Occipital lobe (tissue), 2 donors: Measurements from ENCODE around the gene RANBP3. TPM values are rescaled to one million over a fixed set of nuclear protein-coding genes. Genes with fewer than 3 reads are reported as not detected.
A peak's percentile ranks its signal among the peaks of the same experiment; 100 is the strongest.
"Not testable (repeated sequence)": the region's sequence is repeated elsewhere in the genome, so short reads cannot be mapped to it uniquely, and the experiment has no call there.

Experiments
- DNase-seq: peaks from one replicate; lab custom pipeline; 2025; lab: John Stamatoyannopoulos, UW
- total RNA-seq: library from RNA; depleted of rRNA; stranded (reverse); fragments of >200 nt; gene quantifications from one replicate; pipeline ENCODE4 v1.2.3, GENCODE V29; 2014

The RANBP3 gene, protein sequence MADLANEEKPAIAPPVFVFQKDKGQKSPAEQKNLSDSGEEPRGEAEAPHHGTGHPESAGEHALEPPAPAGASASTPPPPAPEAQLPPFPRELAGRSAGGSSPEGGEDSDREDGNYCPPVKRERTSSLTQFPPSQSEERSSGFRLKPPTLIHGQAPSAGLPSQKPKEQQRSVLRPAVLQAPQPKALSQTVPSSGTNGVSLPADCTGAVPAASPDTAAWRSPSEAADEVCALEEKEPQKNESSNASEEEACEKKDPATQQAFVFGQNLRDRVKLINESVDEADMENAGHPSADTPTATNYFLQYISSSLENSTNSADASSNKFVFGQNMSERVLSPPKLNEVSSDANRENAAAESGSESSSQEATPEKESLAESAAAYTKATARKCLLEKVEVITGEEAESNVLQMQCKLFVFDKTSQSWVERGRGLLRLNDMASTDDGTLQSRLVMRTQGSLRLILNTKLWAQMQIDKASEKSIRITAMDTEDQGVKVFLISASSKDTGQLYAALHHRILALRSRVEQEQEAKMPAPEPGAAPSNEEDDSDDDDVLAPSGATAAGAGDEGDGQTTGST
- total RNA-seq: 35.4 TPM

DNA sequence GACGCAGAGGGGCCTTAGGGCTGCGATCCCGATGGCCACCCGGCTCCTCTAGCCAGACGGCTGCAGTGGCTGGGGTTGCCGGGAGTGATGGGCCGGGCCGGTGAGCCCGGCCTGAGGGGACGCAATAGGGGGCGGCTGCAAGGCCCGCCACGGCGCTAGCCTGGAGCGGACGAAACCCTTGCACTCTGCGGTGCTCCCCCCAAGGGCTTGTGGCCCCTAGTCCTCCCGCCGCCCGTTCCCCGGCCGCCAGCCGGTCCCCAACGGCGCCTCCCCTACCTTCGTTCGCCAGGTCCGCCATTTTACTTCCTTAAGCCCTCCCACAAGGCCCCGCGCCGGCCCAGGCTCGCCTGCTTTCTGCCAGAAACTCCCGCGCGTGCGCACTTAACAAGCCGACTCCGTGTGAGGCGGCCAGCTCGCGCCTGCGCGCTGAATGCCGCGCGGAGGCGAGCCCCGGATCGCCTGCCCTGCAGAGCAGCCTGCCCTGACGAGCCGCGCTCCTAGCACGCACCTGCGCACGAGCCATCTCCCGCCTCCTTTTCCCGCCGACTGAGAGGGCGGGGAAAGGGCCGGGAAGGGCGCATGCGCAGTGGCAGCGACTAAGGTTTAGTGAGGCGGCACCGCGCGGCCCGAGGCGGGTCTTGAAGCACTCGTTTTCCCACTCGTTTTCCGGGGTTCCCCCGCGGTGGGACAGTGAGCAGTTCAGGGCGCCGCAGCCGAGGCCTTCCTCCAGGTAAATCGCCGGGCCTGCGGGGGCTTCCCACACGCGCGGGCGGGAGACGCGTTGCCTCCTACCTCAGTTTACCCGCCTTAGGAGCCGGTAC lies at the start of gene RANBP3:
RANBP3 (minus strand) TSS at position 356 of the 821 bp plus-strand sequence; CDS start at position 298, 58 bp downstream.
- peak; percentile 96 for DNase-seq

DNA sequence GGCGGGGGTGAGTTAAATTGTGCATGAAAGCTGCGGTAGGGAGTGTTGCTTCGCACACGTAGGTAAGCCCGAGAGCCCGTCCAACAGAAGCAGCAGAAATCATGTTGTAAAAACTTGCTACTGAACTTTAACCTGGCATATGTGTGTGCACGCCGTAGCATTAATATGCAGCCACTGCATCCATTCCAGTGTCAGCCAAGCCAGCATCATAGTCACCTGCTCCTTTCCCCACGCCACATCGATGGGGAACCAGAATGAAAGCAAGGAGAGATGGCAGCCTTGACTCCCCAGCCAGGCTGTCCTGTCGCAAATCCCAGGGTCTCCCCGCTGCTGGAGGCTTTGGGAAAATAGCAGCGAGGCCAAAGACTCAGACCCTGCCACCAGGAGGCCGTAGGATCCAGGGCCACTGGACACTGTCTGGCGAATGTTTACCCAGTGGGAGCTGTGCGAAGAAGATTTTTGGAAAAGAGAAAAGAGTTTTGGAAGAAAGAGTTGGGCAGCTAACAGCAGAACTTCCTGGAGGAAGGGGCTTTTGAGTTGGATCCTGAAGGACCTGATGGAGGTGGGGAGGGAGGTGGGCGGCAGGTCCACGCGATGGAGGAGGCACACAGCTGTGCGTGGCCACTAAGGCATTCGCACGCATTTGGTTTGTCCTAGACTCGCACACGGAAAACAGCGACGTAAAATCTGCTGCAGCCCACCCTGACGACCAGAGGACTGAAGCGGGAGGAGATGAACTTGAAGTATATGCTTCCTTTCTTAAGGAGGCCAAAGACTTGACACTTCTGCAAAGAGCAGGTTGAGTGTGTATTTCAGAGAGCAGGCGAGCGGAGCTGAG lies 48.7 kb upstream of the RANBP3 start:
- DNase-seq: no peak

DNA sequence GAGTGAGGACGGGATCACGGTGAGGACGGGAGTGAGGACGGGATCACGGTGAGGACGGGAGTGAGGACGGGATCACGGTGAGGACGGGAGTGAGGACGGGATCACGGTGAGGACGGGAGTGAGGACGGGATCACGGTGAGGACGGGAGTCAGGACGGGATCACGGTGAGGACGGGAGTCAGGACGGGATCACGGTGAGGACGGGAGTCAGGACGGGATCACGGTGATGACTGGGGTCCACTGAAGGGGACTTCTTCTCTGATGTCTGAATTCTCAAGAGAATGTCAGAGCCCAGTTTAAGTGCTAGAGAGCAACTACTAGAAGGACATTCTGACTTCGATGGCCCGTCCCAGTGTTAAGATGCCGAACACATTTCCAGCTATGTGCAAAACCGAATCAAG lies 46.8 kb upstream of the RANBP3 start:
- not testable (repeated sequence) for DNase-seq

DNA sequence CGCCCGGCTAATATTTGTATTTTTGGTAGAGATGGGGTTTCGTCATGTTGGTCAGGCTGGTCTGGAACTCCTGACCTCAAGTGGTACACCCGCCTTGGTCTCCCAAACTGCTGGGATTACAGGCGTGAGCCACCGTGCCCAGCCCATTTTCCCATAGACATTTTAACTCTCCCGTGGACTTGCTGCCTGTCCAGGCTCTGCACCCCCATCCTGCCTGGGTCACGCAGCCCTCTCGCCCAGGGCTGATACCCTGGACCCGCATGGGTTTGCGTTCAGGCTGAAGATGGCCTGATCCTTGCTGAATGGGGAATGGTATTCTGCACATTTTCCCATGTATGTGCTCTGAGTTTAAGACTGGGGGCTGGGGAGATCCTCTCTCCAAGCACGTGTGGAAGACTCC lies 46.0 kb upstream of the RANBP3 start:
- no peak for DNase-seq

DNA sequence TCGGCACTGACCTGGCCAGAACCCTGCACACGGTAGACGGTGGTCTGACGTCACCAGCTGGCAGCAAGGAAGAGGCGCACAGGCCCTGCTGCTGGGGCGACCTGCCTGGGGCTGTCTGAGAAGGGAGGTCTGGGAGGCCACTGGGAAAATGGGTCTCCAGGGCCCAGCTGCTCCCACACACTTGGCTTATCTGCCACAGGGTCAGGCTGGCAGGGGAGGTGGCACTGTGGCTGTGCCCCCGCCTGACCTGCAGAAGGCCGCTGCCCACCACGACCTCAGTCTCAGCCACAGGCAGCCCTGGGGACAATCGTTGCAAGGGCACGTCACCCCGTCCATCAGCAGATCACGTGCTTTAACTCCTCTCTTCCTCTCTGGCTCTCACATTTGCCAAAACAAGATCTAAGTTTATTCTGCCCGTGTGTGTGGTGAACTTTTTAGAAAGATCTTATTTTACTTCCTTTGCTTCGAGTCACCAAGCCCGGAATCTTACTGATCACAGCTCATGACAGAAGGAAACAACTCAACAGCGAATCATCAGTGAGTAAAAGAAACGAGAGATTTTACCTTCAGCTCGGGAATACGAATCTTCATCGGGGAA lies 45.2 kb upstream of the RANBP3 start:
- no peak for DNase-seq

DNA sequence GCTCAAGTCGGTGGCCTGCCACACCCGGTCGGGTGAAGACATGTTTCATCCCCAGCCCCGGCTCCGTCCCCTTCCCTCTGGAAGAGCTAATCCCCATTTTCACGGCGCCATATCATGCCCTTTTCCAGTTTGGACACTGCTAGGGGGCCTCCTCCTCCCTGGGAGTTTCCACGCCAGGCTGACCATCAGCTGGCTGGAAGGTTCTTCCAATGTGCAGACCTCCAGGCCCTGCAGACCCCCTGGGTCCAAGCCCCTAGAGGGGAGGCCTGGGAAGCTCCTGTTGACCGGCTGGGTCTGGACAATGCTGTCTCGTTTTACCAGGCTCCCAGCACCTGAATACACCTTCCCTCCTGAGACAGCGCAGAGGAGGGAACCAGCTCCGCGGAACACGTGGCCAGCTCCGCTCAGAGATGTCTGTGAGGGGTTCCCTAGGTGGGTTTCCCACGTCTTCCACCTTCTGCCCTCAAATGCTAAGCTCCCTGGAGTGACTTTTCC lies 44.7 kb upstream of the RANBP3 start:
- DNase-seq: no peak

DNA sequence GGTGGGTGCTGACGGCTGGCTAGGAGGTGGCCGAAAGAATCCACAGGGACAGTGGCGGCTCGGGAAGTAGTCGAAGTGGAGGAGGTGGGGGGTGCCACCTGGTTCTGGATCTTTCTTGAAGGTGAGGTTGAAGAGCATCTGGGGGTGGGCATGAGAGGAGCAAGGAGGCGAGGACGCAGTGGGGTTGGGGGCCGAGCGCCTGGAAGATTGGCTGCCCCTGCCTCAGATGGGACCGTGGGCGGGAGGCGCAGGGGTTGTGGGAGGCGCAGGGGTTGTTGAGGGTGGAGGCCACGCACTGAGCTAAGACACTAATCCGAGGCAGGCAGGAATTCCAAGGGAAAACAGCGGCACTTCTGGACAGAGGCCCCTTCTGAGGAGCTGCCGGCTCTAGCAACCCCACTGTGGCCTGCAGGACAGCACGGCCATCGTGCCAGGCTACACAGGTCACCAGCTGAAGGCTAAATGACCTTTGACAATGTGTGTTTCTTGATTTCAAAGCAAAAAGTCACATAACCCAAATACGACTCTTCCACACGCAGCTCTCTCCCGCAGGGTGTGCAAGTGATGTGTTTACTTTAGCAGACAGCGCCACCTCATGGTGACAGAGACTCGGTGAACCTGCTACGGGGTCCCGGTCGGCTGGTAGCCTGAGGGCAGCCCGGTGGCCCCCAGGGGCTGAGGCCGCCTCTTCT lies 44.1 kb upstream of the RANBP3 start:
- peak; percentile 11 for DNase-seq

DNA sequence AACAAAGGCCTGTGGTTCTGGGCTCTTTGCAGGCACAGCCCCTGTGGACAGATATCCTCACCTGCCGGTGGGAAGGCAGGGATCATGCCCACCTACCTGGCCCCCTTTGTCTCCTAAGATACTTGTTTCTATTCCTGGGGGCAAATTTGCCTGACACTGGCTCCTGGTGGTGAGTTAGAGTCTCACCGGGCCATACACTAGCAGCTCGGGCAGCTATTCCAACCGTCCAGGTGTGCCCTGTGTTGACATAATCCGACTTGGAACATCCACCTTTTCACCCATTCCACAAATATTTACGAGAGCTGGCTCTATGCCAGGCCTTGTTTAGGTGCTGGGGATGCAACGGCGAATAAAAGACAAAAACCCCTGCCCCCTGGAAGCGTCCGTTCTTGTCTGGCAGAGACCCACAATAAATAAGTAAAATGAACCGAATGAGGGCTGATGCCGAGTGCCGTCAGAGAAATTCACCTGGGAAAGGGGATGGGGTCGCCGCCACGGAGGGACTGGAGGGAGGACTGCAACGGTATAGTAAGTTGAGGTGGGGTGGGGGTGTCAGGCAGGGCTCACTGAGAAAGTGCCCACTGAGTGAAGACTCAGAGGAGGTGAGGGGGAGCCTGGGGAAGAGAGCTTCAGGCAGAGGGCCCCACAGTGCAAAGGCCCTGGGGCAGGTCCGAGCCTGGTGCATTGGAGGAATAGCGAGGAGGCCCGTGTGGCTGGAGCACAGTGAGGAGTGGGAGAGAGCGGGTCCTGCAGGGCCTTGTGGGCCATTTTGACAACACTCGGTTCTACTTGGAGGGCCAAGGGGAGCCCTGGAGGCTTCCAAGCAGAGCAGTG lies 43.2 kb upstream of the RANBP3 start:
- no peak for DNase-seq

DNA sequence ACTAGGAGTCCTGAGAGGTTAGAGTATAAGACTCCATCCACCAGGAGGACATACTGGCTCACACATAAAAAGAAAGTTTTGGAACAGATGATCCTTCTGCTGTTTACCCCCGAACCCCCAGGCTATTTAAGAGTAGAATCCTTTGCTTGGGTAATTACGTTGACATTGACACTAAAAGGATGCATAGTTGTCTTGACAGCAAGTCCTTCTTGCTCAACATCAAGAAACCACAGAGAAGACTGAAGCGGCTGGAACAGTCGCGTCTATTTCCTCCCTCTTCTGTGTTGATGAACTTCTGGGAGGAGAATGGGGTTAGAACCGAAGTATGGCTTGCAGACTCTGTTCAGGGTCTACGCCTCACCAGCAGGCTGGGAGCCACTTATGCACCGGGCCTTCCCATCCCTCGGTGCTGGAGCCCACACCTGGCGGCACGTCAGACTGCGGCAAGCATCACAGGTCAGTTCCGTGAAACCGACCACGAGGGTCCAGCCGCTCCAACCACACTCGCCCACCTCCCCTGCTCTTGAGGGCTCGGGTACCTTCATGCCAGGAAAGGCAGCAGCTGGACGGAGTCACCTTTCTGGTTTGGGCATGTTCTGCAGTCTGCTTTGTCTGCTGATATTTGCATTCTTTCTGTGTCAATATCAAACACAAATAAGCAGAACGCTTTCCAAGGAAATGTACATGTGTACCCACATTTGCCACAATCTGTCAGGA lies 42.4 kb upstream of the RANBP3 start:
- DNase-seq: no peak

DNA sequence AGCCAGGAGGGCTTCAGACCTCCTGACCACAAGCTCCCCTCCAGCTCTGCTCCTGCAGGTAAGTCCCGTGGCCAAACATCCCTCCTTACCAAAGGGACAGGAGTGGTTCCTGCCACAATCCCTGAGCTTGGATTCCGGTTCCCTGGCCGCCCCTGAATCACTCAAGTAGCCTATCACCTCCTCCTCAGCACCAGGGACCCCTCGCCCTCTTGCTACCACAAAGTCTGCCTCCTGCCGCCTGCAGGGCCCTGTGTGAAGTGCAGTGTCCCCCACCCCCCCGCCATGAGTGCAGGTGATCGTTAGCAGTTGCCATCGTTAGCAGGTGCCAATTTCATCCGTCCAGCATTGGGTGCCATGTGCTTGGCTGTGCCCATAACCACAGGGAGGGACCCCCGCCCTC lies 40.8 kb upstream of the RANBP3 start:
- no peak for DNase-seq

DNA sequence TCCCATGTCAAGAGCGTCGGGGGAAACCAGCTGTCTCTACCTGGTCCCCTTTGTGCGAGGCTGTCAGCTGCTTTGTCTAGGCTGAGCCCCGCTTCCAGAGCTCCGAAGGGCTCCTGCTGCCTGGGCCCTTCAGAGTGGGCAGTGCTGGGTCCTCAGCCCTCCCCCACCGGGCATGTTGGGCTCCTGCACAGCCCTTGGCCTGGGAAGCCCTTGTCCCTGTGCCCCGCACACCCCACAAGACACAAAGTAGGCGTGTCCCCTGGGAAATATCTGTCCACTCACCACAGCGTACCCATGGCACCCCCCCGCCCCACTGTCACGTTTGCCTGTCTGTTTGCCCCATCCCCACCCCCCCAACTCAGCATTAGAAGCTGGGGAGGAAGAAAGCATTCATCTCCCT lies 39.6 kb upstream of the RANBP3 start:
- no peak for DNase-seq

DNA sequence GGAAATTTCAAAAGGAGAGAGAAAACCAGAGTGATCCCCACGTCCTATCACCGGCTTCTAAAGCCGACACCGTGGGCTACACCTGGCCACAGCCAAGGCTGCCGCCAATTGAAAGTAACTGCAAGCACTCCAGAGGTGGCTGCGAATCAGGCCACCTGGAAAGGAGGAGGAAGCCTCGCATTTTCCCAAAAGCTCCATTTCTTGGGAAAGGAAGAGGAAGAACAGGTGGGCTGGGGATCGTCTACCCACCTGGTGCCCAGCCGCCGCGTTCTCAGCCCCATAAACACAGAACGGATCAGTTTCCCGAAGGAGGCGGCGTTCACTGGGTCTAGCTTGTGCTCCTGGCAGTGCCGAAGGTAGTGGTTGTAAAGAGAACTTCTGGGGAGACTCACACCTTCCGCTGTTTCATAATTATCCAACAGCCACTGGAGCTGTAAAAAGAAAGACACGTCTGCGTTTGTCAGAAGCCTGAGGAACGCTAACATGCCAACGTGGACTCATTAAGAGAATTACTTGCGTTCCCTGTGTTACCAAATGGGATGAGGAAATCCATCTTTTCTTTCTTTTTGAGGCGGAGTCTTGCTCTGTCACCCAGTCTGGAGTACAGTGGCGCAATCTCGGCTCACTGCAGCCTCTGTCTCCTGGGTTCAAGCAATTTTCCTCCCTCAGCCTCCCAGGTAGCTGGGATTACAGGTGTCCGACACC lies 38.1 kb upstream of the RANBP3 start:
- no peak for DNase-seq

DNA sequence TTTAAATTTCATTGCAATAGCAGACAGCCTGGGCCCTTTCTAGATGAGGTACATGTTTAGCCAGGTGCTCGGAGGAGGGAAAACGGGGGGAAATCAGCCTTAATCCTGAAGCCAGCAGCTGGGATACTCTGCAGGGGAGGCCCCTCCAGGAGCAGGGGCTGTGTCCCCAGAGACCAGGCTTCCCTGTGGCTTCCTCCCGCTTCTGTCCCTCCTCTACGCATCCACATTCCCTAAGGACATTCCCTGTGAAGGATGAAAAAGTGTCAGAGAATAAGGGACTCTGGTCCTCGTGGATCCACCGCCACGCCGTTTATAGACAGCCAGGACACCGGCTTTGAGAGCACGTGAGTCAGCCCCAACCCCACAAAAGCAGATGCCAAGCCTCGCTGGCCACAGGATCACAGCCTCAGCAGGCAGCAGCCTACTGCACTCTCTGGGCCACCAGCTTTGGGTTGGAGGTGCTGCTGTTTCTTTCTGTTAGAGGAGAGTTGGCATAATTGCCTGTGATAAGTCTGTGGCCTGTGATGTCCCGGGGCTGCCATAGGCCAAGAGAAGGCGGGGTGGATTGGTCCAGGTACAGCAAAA lies 36.7 kb upstream of the RANBP3 start:
- no peak for DNase-seq

DNA sequence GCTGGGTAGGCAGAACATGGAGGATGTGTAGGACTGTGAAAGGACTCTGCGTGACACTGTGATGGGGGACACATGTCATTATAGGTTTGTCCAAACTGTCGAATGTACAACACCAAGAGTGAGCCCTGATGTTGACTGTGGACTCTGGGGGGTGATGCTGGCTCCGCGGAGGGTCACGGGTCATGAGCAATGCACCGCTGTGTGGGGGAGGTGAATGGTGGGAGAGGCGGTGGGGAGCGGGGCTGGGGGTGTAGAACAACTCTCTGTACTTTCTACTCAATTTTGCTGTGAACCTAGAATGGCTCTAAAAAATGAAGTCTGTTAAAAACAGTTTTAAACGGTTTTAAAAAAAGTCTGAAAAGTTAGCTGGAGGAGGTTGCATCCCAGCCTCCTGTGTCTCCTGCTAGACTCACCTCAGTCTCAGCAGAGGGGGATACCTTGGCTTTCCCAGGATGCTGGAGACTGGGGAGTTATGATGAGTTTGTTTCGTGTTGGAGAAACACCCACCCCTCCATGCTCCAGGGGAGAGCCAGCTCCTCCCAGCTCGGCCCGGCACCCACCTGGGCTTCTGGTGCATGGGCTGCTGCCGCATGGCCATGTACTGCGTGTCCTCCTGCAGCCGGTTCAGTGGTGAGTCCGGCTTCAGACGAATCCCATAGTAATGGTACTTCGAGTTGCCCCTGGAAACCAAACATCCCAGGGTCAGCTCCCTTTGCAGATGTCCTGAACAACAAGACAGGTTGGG lies 34.7 kb upstream of the RANBP3 start:
- DNase-seq: no peak

DNA sequence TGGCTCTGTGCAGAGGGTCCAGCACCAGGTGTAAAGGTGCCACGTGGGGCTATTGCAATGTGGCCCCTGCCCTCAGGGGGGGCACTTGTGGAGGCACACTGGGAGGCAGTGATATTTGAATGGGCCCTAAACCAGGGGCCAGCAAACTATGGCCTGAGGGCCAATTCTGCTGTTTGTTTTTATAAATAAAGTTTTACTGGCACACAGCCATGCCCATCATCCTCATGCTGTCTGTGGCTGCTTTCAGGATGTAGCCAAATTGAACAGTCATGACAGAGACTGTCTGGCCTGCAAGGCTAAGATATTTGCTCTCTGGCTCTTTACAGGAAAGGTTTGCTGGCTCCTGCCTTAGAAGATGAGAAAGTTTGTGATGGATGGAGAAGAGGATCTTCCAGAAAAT lies 33.9 kb upstream of the RANBP3 start:
- no peak for DNase-seq

DNA sequence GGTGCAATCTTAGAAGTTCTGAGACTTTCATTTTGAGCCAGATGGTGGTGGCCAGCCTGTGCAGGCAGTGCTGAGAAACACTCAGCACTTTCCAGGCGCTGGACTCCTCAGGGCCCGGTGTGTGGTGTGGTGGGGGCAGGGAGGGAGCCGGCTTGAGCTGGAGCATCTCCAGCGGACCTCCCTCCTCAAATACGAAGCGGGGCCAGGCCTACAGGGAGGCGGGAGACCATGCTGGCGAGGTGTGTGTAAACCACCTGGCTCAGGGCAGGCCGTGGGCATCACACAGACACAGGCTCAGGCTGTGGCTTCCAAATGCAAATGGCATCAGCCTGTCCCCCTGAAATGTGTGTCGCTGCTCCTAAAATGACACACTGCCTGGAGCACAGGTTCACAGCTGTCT lies 33.3 kb upstream of the RANBP3 start:
- DNase-seq: no peak

DNA sequence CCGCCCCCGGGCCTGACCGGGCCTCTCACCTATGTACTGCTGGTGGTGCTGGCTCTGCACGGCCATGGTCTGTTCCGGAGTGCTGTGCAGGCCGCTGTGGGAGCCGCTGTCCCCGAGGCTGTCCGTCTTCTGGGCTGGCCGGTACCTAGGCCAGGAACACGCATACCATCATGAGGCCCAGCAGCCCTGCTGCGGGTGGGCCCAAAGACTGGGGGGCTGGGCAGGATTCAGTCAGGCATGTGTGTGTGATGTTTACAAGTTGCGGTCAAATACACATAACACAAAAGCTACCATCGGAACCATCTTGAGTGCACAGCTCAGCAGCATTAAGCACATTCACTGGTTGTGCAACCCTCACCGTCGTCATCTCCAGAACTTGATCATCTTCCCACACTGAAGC lies 32.2 kb upstream of the RANBP3 start:
- no peak for DNase-seq
